Lung (tissue), 12 donors: ENCODE data around the gene ERP44. TPM values are rescaled to one million over a fixed set of nuclear protein-coding genes. Genes with fewer than 3 reads are reported as not detected.
"Not testable (repeated sequence)": the region's sequence is repeated elsewhere in the genome, so short reads cannot be mapped to it uniquely, and the experiment has no call there.

Experiments used
- ATAC-seq: fragments of 200-7000 bp; cut with Tn5 transposase; one replicate; pipeline ENCODE4 v1.9.1; 2020; ENCODE audit warnings: moderate number of reproducible peaks; ENCODE audit not compliant: insufficient read depth, low FRiP score
- DNase-seq, 3 donors: peaks; one replicate each; pipeline ENCODE4 v3.0.0-alpha.2; 2013 to 2017
- H3K27ac ChIP-seq, 2 donors: one replicate each; pipeline ENCODE4 v1.5.1; 2013; ENCODE audit warnings: mild to moderate bottlenecking in 2 of 2, moderate library complexity in 2 of 2, control low read depth in 1 of 2, inconsistent platforms in 1 of 2, low read depth in 1 of 2, low read length in 1 of 2
- H3K27me3 ChIP-seq, 3 donors: one replicate each; pipeline ENCODE4 v1.5.1; 2013; ENCODE audit warnings: low read length in 2 of 3; ENCODE audit not compliant: control insufficient read depth in 3 of 3, insufficient read depth in 3 of 3
- H3K36me3 ChIP-seq, 4 donors: one replicate each; pipeline ENCODE4 v1.5.1; 2013; ENCODE audit warnings: low read length in 4 of 4, mild to moderate bottlenecking in 1 of 4, moderate library complexity in 1 of 4; ENCODE audit not compliant: control insufficient read depth in 4 of 4, insufficient read depth in 4 of 4
- H3K4me1 ChIP-seq, 5 donors: one replicate each; pipeline ENCODE4 v1.5.1; 2013; ENCODE audit warnings: low read length in 5 of 5, mild to moderate bottlenecking in 2 of 5, moderate library complexity in 1 of 5; ENCODE audit not compliant: control insufficient read depth in 5 of 5, insufficient read depth in 5 of 5
- H3K4me3 ChIP-seq: one replicate; pipeline ENCODE4 v1.5.1; 2013; ENCODE audit warnings: mild to moderate bottlenecking, control low read depth, moderate library complexity
- H3K9ac ChIP-seq, 2 donors: one replicate each; pipeline ENCODE4 v1.5.1; 2013; ENCODE audit warnings: low read length in 2 of 2, control low read depth in 1 of 2; ENCODE audit not compliant: insufficient read depth in 1 of 2
- H3K9me3 ChIP-seq, 4 donors: one replicate each; pipeline ENCODE4 v1.5.1; 2013; ENCODE audit warnings: low read length in 3 of 4, mild to moderate bottlenecking in 1 of 4, moderate library complexity in 1 of 4; ENCODE audit not compliant: control insufficient read depth in 4 of 4, insufficient read depth in 3 of 4
- CTCF ChIP-seq: IDR thresholded peaks from 2 replicates; pipeline ENCODE4 v1.5.1; 2012; ENCODE audit warnings: mild to moderate bottlenecking; ENCODE audit errors: control extremely low read depth, extremely low read depth
- WGBS, 2 donors: extraction: QIAGEN DNeasy Blood & Tissue Kit; methylation state at CpG; one replicate each; pipeline ENCODE4 v1.1.7; 2013; 5-methylcytosine and 5-hydroxymethylcytosine counted together
- polyA plus RNA-seq, 2 donors: library from polyadenylated mRNA; stranded (reverse); fragments of 200-250 nt; gene quantifications; one replicate each; pipeline ENCODE4 v1.2.1, GENCODE V29; 2013
- total RNA-seq, 2 donors: library from RNA; depleted of rRNA in 1 of 2; stranded (reverse); fragments of >200 nt in 1 of 2; gene quantifications; one replicate each; pipeline ENCODE4 v1.2.1, GENCODE V29; 2014 to 2021
- donor health status: control.
- donor health status: control.
- donor health status: Bipolar disorder and iron deficiency.
- donor health status: healthy.
- donor health status: DM: yes; HTN: yes; CAD: no.

ERP44 gene
- total and polyA plus RNA-seq, 4 donors: 22.6 to 27.6 (median 27.0) TPM

- TF ChIP-seq CTCF: no peak
- Histone ChIP-seq H3K9ac (no peak overlapping the region), H3K27ac (no peak overlapping the region), H3K9me3 (no peaks in the 10 kb centered on the region), H3K4me1 (peaks cover 0 to 12% (median 0%) of the 10 kb centered on the region in 5 donors), H3K36me3 (no peaks in the 10 kb centered on the region), H3K4me3 (no peak overlapping the region), H3K27me3 (no peaks in the 10 kb centered on the region)
- ATAC-seq (no peak), DNase-seq (no peak)
- whole genome bisulfite sequencing, 2 donors: 79 to 88% methylated on average over 5 of the region's 5 CpGs
These were observed 15.2 kb downstream of the ERP44 start for GRCh38 chr9:100083448-100084127.

GRCh38 chr9:100082782-100083181, 16.0 kb downstream of the ERP44 start:
- no peak for TF ChIP-seq CTCF
- ATAC-seq: no peak
- H3K27ac ChIP-seq: no peak overlapping the region
- H3K27me3 ChIP-seq: no peaks in the 10 kb centered on the region
- no peaks in the 10 kb centered on the region for H3K36me3 ChIP-seq
- H3K4me3 ChIP-seq: no peak overlapping the region
- DNase-seq: no peak
- no peaks in the 10 kb centered on the region for H3K9me3 ChIP-seq
- H3K9ac ChIP-seq: no peak overlapping the region
- peaks cover 0 to 9% (median 0%) of the 10 kb centered on the region in 5 donors for H3K4me1 ChIP-seq

- not testable (repeated sequence) for H3K9me3 ChIP-seq, H3K36me3 ChIP-seq, DNase-seq, ATAC-seq, H3K4me3 ChIP-seq, H3K27me3 ChIP-seq, H3K9ac ChIP-seq, H3K27ac ChIP-seq
- 94 to 97% methylated on average over 4 of the region's 4 CpGs for WGBS, 2 donors
- H3K4me1 ChIP-seq: peaks cover 0 to 16% (median 4%) of the 10 kb centered on the region in 5 donors
These were observed 22.5 kb downstream of the ERP44 start for GRCh38 chr9:100076256-100076655.

GRCh38 chr9:100074989-100075388, 23.8 kb downstream of the ERP44 start:
- Histone ChIP-seq H3K9me3 (no peaks in the 10 kb centered on the region), H3K9ac (no peak overlapping the region), H3K4me3 (no peak overlapping the region), H3K36me3 (peaks cover 0 to 2% (median 0%) of the 10 kb centered on the region in 4 donors), H3K4me1 (peaks cover 0 to 16% (median 7%) of the 10 kb centered on the region in 5 donors), H3K27ac (no peak overlapping the region), H3K27me3 (no peaks in the 10 kb centered on the region)
- 98 to 99% methylated on average over 6 of the region's 6 CpGs for WGBS, 2 donors
- ATAC-seq: no peak
- no peak for DNase-seq
- no peak for TF ChIP-seq CTCF
